GM18951 (cell line): ENCODE measurements around the gene EPAS1.

Experiments
- POLR2A ChIP-seq: IDR thresholded peaks from 4 replicates; pipeline ENCODE4 v1.6.1; 2011; ENCODE audit warnings: mild to moderate bottlenecking; ENCODE audit not compliant: insufficient read length, insufficient read depth; ENCODE audit errors: extremely low read depth
- in situ Hi-C: fragments of 300-500 bp; cut with MboI; formaldehyde crosslinking; loops from one replicate; pipeline ENCODE4 v1.12.0; 2022; ENCODE audit warnings: low sequenced_read_pairs, mixed read lengths, inconsistent platforms; ENCODE audit not compliant: unreplicated experiment

EPAS1 gene

GRCh38 chr2:46263347-46263746 is 33.9 kb upstream of the EPAS1 start:
- in situ Hi-C loops = no loop called here
- no peak for TF ChIP-seq POLR2A

GRCh38 chr2:46264447-46264846 is 32.8 kb upstream of the EPAS1 start:
- in situ Hi-C loops = no loop called here
- no peak for TF ChIP-seq POLR2A

- in situ Hi-C loops = no loop called here
- TF ChIP-seq POLR2A = no peak
Observed at GRCh38 chr2:46266134-46266533, 31.1 kb upstream of the EPAS1 start.

- no peak for TF ChIP-seq POLR2A
- in situ Hi-C loops = no loop called here
Observed at GRCh38 chr2:46267616-46268015, 29.6 kb upstream of the EPAS1 start.

- in situ Hi-C loops = no loop called here
Observed at GRCh38 chr2:46268196-46268595, 29.0 kb upstream of the EPAS1 start.

GRCh38 chr2:46269001-46269400 is 28.2 kb upstream of the EPAS1 start:
- in situ Hi-C loops = no loop called here
- TF ChIP-seq POLR2A = no peak

More at GRCh38 chr2:46268196-46268595, 29.0 kb upstream of the EPAS1 start:
- TF ChIP-seq POLR2A = no peak

GRCh38 chr2:46269544-46270273 is 27.5 kb upstream of the EPAS1 start:
- in situ Hi-C loops = no loop called here
- no peak for TF ChIP-seq POLR2A

- TF ChIP-seq POLR2A = no peak
Observed at GRCh38 chr2:46270384-46270783, 26.8 kb upstream of the EPAS1 start.

GRCh38 chr2:46273225-46273863 is 23.9 kb upstream of the EPAS1 start:
- in situ Hi-C loops = no loop called here
- TF ChIP-seq POLR2A = no peak

More at GRCh38 chr2:46270384-46270783, 26.8 kb upstream of the EPAS1 start:
- in situ Hi-C loops = no loop called here

GRCh38 chr2:46273919-46274318 is 23.3 kb upstream of the EPAS1 start:
- in situ Hi-C loops = no loop called here
- no peak for TF ChIP-seq POLR2A

GRCh38 chr2:46274586-46274985 is 22.6 kb upstream of the EPAS1 start:
- TF ChIP-seq POLR2A = no peak
- in situ Hi-C loops = no loop called here

- in situ Hi-C loops = no loop called here
- TF ChIP-seq POLR2A = no peak
Observed at GRCh38 chr2:46275995-46276394, 21.2 kb upstream of the EPAS1 start.

GRCh38 chr2:46276642-46277041 is 20.6 kb upstream of the EPAS1 start:
- TF ChIP-seq POLR2A = no peak
- in situ Hi-C loops = no loop called here
